ENCODE data around the gene RHBDD1. TPM values are rescaled to one million over a fixed set of nuclear protein-coding genes. Genes with fewer than 3 reads are reported as not detected.

Gene RHBDD1, protein sequence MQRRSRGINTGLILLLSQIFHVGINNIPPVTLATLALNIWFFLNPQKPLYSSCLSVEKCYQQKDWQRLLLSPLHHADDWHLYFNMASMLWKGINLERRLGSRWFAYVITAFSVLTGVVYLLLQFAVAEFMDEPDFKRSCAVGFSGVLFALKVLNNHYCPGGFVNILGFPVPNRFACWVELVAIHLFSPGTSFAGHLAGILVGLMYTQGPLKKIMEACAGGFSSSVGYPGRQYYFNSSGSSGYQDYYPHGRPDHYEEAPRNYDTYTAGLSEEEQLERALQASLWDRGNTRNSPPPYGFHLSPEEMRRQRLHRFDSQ
- polyA plus RNA-seq (2013, experiment 1 of 2), result 16.6 TPM
- polyA plus RNA-seq (2013, experiment 2 of 2), result 15.3 TPM

DNA sequence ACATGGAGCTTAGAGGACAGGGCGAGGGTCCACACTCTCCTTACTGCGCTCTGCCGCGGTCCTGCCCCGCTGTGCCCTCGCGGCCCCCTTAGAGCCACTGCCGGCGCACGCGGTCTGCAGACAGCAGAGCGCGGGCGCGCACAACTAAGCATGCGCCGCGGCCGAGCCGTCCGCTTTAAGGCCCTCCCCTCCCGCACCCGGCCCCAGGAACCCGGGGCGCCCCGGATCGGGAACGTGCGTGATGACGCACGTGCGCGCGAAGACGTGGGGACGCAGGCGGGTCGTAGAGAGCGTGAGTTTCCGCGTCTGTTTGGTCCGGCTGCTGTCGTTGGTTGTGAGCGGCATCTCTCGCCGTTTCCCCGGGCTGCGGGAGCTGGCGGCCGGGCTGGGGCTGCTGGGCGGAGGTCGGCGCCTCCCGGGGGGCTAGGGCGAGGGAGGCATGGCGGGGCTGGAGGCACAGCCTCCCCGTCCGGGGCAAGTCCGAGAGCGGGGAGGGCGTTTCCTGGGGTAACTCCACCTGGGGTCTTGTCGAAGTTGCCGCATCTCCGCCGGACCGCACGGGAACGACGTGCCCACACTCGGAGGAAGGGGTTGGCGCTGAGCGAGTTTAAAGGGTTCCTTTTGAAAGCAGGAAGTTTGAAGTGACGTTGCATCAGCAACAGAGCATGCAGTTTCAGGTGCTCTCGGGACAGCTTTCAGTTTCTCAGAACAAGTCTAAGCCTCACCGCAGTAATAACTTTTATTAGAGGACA, at the start of gene RHBDD1:
Gene RHBDD1, plus strand, starts transcription at position 259 of the 752 bp plus-strand sequence. CDS start 28,640 bp downstream, outside the sequence.
- WGBS, 2 donors (ENCODE audit: extremely low coverage in 2 of 2, insufficient read length in 2 of 2, insufficient replicate concordance in 1 of 2), result no CpG with 5 or more reads among the region's 75 CpGs
- peaks cover 0 to 3% (median 0%) of the 10 kb centered on the region in 3 experiments for H3K27me3 ChIP-seq (ENCODE audit: control insufficient read depth in 3 of 3, insufficient read depth in 3 of 3, low read depth in 1 of 3, low read length in 3 of 3)

DNA sequence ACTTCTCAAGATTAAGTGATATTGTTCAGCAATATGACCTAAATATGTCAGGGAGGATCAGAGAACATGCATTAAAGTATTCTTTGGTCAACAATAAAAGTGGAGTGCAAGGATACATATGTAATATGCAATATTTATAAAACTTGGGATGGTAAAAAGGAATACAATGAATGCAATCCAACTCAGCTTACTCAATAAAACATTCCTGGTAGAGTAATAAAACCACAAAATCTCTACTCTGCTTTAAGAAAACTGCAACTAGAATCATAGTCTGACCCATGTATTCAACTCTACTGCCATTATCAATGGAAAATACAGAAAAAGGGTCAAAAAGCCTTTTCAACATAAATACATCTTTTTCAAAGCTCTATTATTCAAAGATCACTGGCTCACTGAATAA, 47.8 kb upstream of the RHBDD1 start:
- H3K23ac ChIP-seq (ENCODE audit: low read depth, low read length, poor library complexity), result no peak overlapping the region
- no peak overlapping the region for H2BK120ac ChIP-seq (ENCODE audit: low read depth, low read length)
- no peak overlapping the region for H3K4ac ChIP-seq (ENCODE audit: low read length)
- no peak overlapping the region for H2BK12ac ChIP-seq (ENCODE audit: low read length)
- no peak for DNase-seq (ENCODE audit: low spot score)
- H2BK5ac ChIP-seq (ENCODE audit: low read length), result no peak overlapping the region
- H3K27me3 ChIP-seq (ENCODE audit: control insufficient read depth in 3 of 3, insufficient read depth in 3 of 3, low read depth in 1 of 3, low read length in 3 of 3), result no peaks in the 10 kb centered on the region
- H3K18ac ChIP-seq (ENCODE audit: low read length), result no peak overlapping the region
- no peak overlapping the region for H3K27ac ChIP-seq (replicated peaks; ENCODE audit: low read length)
- H3K79me1 ChIP-seq (ENCODE audit: low read depth, low read length), result no peaks in the 10 kb centered on the region
- H2AK5ac ChIP-seq (ENCODE audit: low read depth, low read length), result no peak overlapping the region
- peaks cover 4 to 14% of the 10 kb centered on the region in 2 donors for H3K4me1 ChIP-seq (ENCODE audit: control insufficient read depth in 2 of 2, insufficient read depth in 1 of 2, low read depth in 1 of 2, low read length in 2 of 2)
- no peak overlapping the region for H3K4me2 ChIP-seq (ENCODE audit: insufficient read depth, low read length, poor library complexity, severe bottlenecking)
- no peak overlapping the region for H3K9ac ChIP-seq (ENCODE audit: low read depth, low read length, poor library complexity)
- H4K91ac ChIP-seq (ENCODE audit: low read depth, low read length, poor library complexity), result no peak overlapping the region
- H3K4me3 ChIP-seq (ENCODE audit: low read length in 2 of 2), result no peak overlapping the region
- no peak overlapping the region for H3K14ac ChIP-seq (ENCODE audit: low read length)
- H3K36me3 ChIP-seq (replicated peaks in 1 of 2; ENCODE audit: control insufficient read depth in 2 of 2, insufficient read depth in 2 of 2, low read length in 2 of 2), result peaks cover 3 to 88% of the 10 kb centered on the region in 2 donors
- H2BK15ac ChIP-seq (ENCODE audit: low read length), result no peak overlapping the region
- H4K8ac ChIP-seq (ENCODE audit: low read depth, low read length), result no peak overlapping the region
- no peak overlapping the region for H2AFZ ChIP-seq (ENCODE audit: low read length)
- peaks cover 2 to 80% of the 10 kb centered on the region in 2 donors for H3K9me3 ChIP-seq (replicated peaks in 1 of 2; ENCODE audit: control insufficient read depth in 2 of 2, insufficient read depth in 1 of 2, low read depth in 1 of 2, low read length in 2 of 2)

More for the DNA sequence above, at the start of gene RHBDD1:
- Histone ChIP-seq H3K4ac (ENCODE audit: low read length) (peak within 1 kb of the TSS; percentile 95), H3K79me1 (ENCODE audit: low read depth, low read length) (no peaks in the 10 kb centered on the region), H3K14ac (ENCODE audit: low read length) (peak within 1 kb of the TSS; percentile 89), H2BK15ac (ENCODE audit: low read length) (peak within 1 kb of the TSS; percentile 95), H3K27ac (replicated peaks; ENCODE audit: low read length) (peak within 1 kb of the TSS; percentile 81), H4K8ac (ENCODE audit: low read depth, low read length) (peak within 1 kb of the TSS; percentile 100), H3K4me3 (ENCODE audit: low read length in 2 of 2) (peak within 1 kb of the TSS; percentile 63 to 90), H2BK12ac (ENCODE audit: low read length) (no peak within 1 kb of the TSS), H2BK5ac (ENCODE audit: low read length) (peak within 1 kb of the TSS; percentile 82), H3K4me1 (ENCODE audit: control insufficient read depth in 2 of 2, insufficient read depth in 1 of 2, low read depth in 1 of 2, low read length in 2 of 2) (peaks cover 2 to 5% of the 10 kb centered on the region in 2 donors), H2AK5ac (ENCODE audit: low read depth, low read length) (peak within 1 kb of the TSS; percentile 74), H4K91ac (ENCODE audit: low read depth, low read length, poor library complexity) (peak within 1 kb of the TSS; percentile 92), H3K18ac (ENCODE audit: low read length) (peak within 1 kb of the TSS; percentile 99), H2BK120ac (ENCODE audit: low read depth, low read length) (no peak within 1 kb of the TSS), H3K4me2 (ENCODE audit: insufficient read depth, low read length, poor library complexity, severe bottlenecking) (peak within 1 kb of the TSS; percentile 86), H3K23ac (ENCODE audit: low read depth, low read length, poor library complexity) (peak within 1 kb of the TSS; percentile 93), H2AFZ (ENCODE audit: low read length) (peak within 1 kb of the TSS; percentile 98), H3K9ac (ENCODE audit: low read depth, low read length, poor library complexity) (peak within 1 kb of the TSS; percentile 88), H3K9me3 (replicated peaks in 1 of 2; ENCODE audit: control insufficient read depth in 2 of 2, insufficient read depth in 1 of 2, low read depth in 1 of 2, low read length in 2 of 2) (peaks cover 0 to 10% of the 10 kb centered on the region in 2 donors), H3K36me3 (replicated peaks in 1 of 2; ENCODE audit: control insufficient read depth in 2 of 2, insufficient read depth in 2 of 2, low read length in 2 of 2) (peaks cover 0 to 4% of the 10 kb centered on the region in 2 donors)
- peak; percentile 85 for DNase-seq (ENCODE audit: low spot score)

DNA sequence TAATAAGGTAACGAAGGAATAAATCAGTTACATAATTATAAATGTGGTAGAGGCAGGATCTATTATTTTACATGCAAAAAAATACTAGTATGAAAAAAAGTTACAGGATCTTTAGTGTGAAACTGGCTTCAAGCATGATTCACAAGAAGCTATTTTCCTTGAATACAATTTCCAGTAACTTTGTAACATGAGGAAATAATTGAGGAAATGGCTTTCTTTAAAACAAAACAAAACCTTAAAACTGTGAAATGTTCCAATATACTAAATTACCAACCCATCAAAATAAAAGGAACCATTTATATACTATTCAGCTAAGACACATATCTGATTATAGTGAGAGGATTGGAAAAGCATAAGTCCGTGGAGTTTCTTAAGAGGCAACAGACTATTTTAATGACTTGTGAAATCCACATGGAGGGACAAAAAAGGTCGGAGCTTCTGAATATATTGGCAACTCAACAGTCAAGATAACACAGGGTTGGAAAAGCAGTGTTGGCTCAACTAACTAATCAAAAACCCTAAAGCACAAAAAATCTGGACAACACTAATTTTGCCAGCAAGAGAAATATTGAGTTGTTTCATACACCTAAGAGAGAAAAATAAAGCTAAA, 46.9 kb upstream of the RHBDD1 start:
- H4K8ac ChIP-seq (ENCODE audit: low read depth, low read length), result no peak overlapping the region
- no CpG with 5 or more reads among the region's 3 CpGs for WGBS, 2 donors (ENCODE audit: extremely low coverage in 2 of 2, insufficient read length in 2 of 2, insufficient replicate concordance in 1 of 2)
- no peak overlapping the region for H3K4ac ChIP-seq (ENCODE audit: low read length)
- no peak overlapping the region for H2BK12ac ChIP-seq (ENCODE audit: low read length)
- H3K27ac ChIP-seq (replicated peaks; ENCODE audit: low read length), result no peak overlapping the region
- peaks cover 0 to 81% of the 10 kb centered on the region in 2 donors for H3K9me3 ChIP-seq (replicated peaks in 1 of 2; ENCODE audit: control insufficient read depth in 2 of 2, insufficient read depth in 1 of 2, low read depth in 1 of 2, low read length in 2 of 2)
- H2BK5ac ChIP-seq (ENCODE audit: low read length), result no peak overlapping the region
- H3K9ac ChIP-seq (ENCODE audit: low read depth, low read length, poor library complexity), result no peak overlapping the region
- H3K18ac ChIP-seq (ENCODE audit: low read length), result no peak overlapping the region
- H2AK5ac ChIP-seq (ENCODE audit: low read depth, low read length), result no peak overlapping the region
- H3K4me1 ChIP-seq (ENCODE audit: control insufficient read depth in 2 of 2, insufficient read depth in 1 of 2, low read depth in 1 of 2, low read length in 2 of 2), result peaks cover 4 to 14% of the 10 kb centered on the region in 2 donors
- H3K79me1 ChIP-seq (ENCODE audit: low read depth, low read length), result no peaks in the 10 kb centered on the region
- no peak overlapping the region for H2BK15ac ChIP-seq (ENCODE audit: low read length)
- H2BK120ac ChIP-seq (ENCODE audit: low read depth, low read length), result no peak overlapping the region
- no peak for DNase-seq (ENCODE audit: low spot score)
- H3K14ac ChIP-seq (ENCODE audit: low read length), result no peak overlapping the region
- no peak overlapping the region for H4K91ac ChIP-seq (ENCODE audit: low read depth, low read length, poor library complexity)
- no peak overlapping the region for H3K4me3 ChIP-seq (ENCODE audit: low read length in 2 of 2)
- no peak overlapping the region for H3K23ac ChIP-seq (ENCODE audit: low read depth, low read length, poor library complexity)
- H2AFZ ChIP-seq (ENCODE audit: low read length), result no peak overlapping the region
- no peak overlapping the region for H3K4me2 ChIP-seq (ENCODE audit: insufficient read depth, low read length, poor library complexity, severe bottlenecking)
- no peaks in the 10 kb centered on the region for H3K27me3 ChIP-seq (ENCODE audit: control insufficient read depth in 3 of 3, insufficient read depth in 3 of 3, low read depth in 1 of 3, low read length in 3 of 3)
- H3K36me3 ChIP-seq (replicated peaks in 1 of 2; ENCODE audit: control insufficient read depth in 2 of 2, insufficient read depth in 2 of 2, low read length in 2 of 2), result peaks cover 0 to 89% of the 10 kb centered on the region in 2 donors

GRCh38 chr2:226790011-226790410, 45.8 kb upstream of the RHBDD1 start:
- Histone ChIP-seq H3K18ac (ENCODE audit: low read length) (no peak overlapping the region), H3K23ac (ENCODE audit: low read depth, low read length, poor library complexity) (no peak overlapping the region), H4K8ac (ENCODE audit: low read depth, low read length) (no peak overlapping the region), H2BK12ac (ENCODE audit: low read length) (no peak overlapping the region), H3K9ac (ENCODE audit: low read depth, low read length, poor library complexity) (no peak overlapping the region), H2BK5ac (ENCODE audit: low read length) (no peak overlapping the region), H3K9me3 (replicated peaks in 1 of 2; ENCODE audit: control insufficient read depth in 2 of 2, insufficient read depth in 1 of 2, low read depth in 1 of 2, low read length in 2 of 2) (peaks cover 0 to 72% of the 10 kb centered on the region in 2 donors), H3K4me2 (ENCODE audit: insufficient read depth, low read length, poor library complexity, severe bottlenecking) (no peak overlapping the region), H3K27ac (replicated peaks; ENCODE audit: low read length) (no peak overlapping the region), H3K36me3 (replicated peaks in 1 of 2; ENCODE audit: control insufficient read depth in 2 of 2, insufficient read depth in 2 of 2, low read length in 2 of 2) (peaks cover 2 to 92% of the 10 kb centered on the region in 2 donors), H2AFZ (ENCODE audit: low read length) (no peak overlapping the region), H3K27me3 (ENCODE audit: control insufficient read depth in 3 of 3, insufficient read depth in 3 of 3, low read depth in 1 of 3, low read length in 3 of 3) (no peaks in the 10 kb centered on the region), H3K14ac (ENCODE audit: low read length) (no peak overlapping the region), H2AK5ac (ENCODE audit: low read depth, low read length) (no peak overlapping the region), H3K4me3 (ENCODE audit: low read length in 2 of 2) (no peak overlapping the region), H4K91ac (ENCODE audit: low read depth, low read length, poor library complexity) (no peak overlapping the region), H2BK120ac (ENCODE audit: low read depth, low read length) (no peak overlapping the region), H3K4ac (ENCODE audit: low read length) (no peak overlapping the region), H3K4me1 (ENCODE audit: control insufficient read depth in 2 of 2, insufficient read depth in 1 of 2, low read depth in 1 of 2, low read length in 2 of 2) (peaks cover 4 to 14% of the 10 kb centered on the region in 2 donors), H2BK15ac (ENCODE audit: low read length) (no peak overlapping the region), H3K79me1 (ENCODE audit: low read depth, low read length) (no peaks in the 10 kb centered on the region)
- DNase-seq (ENCODE audit: low spot score), result no peak
- no CpG with 5 or more reads among the region's 1 CpG for WGBS, 2 donors (ENCODE audit: extremely low coverage in 2 of 2, insufficient read length in 2 of 2, insufficient replicate concordance in 1 of 2)
